ENCODE measurements around the gene FRMPD4. TPM values are rescaled to one million over a fixed set of nuclear protein-coding genes. Genes with fewer than 3 reads are reported as not detected.

The FRMPD4 gene
- total RNA-seq, 1 donor = 1.8 TPM

DNA sequence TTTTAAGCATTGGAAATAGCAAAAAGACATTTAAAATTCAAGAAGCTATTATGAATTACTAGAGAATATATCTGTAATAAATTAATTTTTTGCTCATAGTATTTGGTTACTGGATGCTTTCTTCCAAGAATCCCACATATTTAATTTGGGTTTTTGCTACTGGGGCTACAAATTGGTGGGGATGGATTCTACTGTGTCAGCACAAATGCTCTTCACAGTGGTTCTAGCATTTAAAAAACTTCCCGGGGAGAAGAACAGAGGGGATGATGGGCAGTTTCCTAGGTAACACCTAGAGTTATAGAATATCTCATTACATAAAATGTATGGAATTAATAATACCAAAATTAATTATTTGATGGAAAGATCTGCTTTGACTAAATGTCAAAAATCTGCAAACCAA is 584.0 kb downstream of the FRMPD4 start:
- H3K4me1 ChIP-seq (ENCODE audit: insufficient read depth, low read length) = no peaks in the 10 kb centered on the region
- no peaks in the 10 kb centered on the region for H3K36me3 ChIP-seq (ENCODE audit: insufficient read depth, low read length)
- TF ChIP-seq, protein P1, sequence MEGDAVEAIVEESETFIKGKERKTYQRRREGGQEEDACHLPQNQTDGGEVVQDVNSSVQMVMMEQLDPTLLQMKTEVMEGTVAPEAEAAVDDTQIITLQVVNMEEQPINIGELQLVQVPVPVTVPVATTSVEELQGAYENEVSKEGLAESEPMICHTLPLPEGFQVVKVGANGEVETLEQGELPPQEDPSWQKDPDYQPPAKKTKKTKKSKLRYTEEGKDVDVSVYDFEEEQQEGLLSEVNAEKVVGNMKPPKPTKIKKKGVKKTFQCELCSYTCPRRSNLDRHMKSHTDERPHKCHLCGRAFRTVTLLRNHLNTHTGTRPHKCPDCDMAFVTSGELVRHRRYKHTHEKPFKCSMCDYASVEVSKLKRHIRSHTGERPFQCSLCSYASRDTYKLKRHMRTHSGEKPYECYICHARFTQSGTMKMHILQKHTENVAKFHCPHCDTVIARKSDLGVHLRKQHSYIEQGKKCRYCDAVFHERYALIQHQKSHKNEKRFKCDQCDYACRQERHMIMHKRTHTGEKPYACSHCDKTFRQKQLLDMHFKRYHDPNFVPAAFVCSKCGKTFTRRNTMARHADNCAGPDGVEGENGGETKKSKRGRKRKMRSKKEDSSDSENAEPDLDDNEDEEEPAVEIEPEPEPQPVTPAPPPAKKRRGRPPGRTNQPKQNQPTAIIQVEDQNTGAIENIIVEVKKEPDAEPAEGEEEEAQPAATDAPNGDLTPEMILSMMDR (IDR thresholded peaks at IDR 0.05; ENCODE audit: extremely low read depth, low read depth, low read length) = no peak
- H4K20me1 ChIP-seq (ENCODE audit: insufficient read depth, low read length) = no peaks in the 10 kb centered on the region
- H3K27ac ChIP-seq (ENCODE audit: low read depth, low read length) = no peak overlapping the region
- no peaks in the 10 kb centered on the region for H3K9me3 ChIP-seq (ENCODE audit: low read depth, low read length)
- H3K27me3 ChIP-seq (ENCODE audit: insufficient read depth, low read length) = no peaks in the 10 kb centered on the region
- no peaks in the 10 kb centered on the region for H3K79me2 ChIP-seq (ENCODE audit: insufficient read depth, low read length)
- no peak overlapping the region for H3K4me3 ChIP-seq (ENCODE audit: insufficient read depth, low read length)
- no peak overlapping the region for H2AFZ ChIP-seq (ENCODE audit: low read length)
- no peak for DNase-seq (ENCODE audit: insufficient read length, low spot score, missing footprints)
- no peak overlapping the region for H3K4me2 ChIP-seq (ENCODE audit: insufficient read depth, low read length)

DNA sequence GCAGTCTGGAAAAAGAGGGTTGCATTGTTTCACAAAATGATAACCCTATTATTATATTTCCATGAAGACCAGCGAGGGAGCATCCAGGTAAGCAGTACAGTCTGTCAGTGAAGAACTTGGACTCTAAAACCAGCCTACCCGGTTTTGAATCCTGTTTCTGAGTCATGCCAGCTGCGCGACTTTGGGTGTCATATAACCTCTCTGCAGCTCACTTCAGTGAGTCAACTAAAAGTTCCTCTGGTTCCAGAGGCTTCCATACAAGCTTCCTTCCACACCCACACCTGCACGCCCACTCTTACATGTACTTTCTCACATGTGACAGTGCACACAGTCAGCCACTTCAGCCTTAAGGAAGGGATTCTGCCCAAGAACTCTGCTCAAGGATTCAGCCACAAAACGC is 603.1 kb downstream of the FRMPD4 start:
- Histone ChIP-seq H3K9me3 (ENCODE audit: low read depth, low read length) (no peaks in the 10 kb centered on the region), H3K4me1 (ENCODE audit: insufficient read depth, low read length) (no peaks in the 10 kb centered on the region), H3K27me3 (ENCODE audit: insufficient read depth, low read length) (no peaks in the 10 kb centered on the region), H3K36me3 (ENCODE audit: insufficient read depth, low read length) (no peaks in the 10 kb centered on the region), H3K27ac (ENCODE audit: low read depth, low read length) (no peak overlapping the region), H4K20me1 (ENCODE audit: insufficient read depth, low read length) (no peaks in the 10 kb centered on the region), H3K4me3 (ENCODE audit: insufficient read depth, low read length) (no peak overlapping the region), H2AFZ (ENCODE audit: low read length) (no peak overlapping the region), H3K79me2 (ENCODE audit: insufficient read depth, low read length) (no peaks in the 10 kb centered on the region), H3K4me2 (ENCODE audit: insufficient read depth, low read length) (no peak overlapping the region)
- TF ChIP-seq, protein P1 (IDR thresholded peaks at IDR 0.05; ENCODE audit: extremely low read depth, low read depth, low read length) = no peak
- DNase-seq (ENCODE audit: insufficient read length, low spot score, missing footprints) = peak; percentile 19

DNA sequence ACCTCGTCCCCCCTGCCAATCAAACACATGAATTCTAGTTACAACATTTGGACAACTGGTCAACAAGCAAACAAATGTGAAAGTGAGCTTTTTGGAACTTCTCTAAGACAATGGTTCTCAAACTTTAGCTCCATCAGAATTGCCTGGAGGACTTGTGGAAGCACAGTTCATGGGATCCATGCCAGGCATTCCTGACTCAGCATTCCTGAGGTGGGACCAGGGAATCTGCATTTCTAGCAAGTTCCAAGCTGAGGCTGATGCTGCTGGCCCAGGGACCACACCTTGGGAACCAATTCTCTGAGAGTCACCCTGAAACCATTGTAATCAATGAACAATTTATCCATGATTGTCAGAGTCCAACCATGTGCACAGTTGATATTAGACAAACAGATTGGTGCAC is 609.2 kb downstream of the FRMPD4 start:
- no peak overlapping the region for H2AFZ ChIP-seq (ENCODE audit: low read length)
- H3K36me3 ChIP-seq (ENCODE audit: insufficient read depth, low read length) = no peaks in the 10 kb centered on the region
- no peak overlapping the region for H3K4me2 ChIP-seq (ENCODE audit: insufficient read depth, low read length)
- no peak overlapping the region for H3K27ac ChIP-seq (ENCODE audit: low read depth, low read length)
- H3K4me3 ChIP-seq (ENCODE audit: insufficient read depth, low read length) = no peak overlapping the region
- TF ChIP-seq, protein P1 (IDR thresholded peaks at IDR 0.05; ENCODE audit: extremely low read depth, low read depth, low read length) = no peak
- H3K27me3 ChIP-seq (ENCODE audit: insufficient read depth, low read length) = no peaks in the 10 kb centered on the region
- H3K9me3 ChIP-seq (ENCODE audit: low read depth, low read length) = no peaks in the 10 kb centered on the region
- no peaks in the 10 kb centered on the region for H4K20me1 ChIP-seq (ENCODE audit: insufficient read depth, low read length)
- no peaks in the 10 kb centered on the region for H3K79me2 ChIP-seq (ENCODE audit: insufficient read depth, low read length)
- no peaks in the 10 kb centered on the region for H3K4me1 ChIP-seq (ENCODE audit: insufficient read depth, low read length)
- no peak for DNase-seq (ENCODE audit: insufficient read length, low spot score, missing footprints)

DNA sequence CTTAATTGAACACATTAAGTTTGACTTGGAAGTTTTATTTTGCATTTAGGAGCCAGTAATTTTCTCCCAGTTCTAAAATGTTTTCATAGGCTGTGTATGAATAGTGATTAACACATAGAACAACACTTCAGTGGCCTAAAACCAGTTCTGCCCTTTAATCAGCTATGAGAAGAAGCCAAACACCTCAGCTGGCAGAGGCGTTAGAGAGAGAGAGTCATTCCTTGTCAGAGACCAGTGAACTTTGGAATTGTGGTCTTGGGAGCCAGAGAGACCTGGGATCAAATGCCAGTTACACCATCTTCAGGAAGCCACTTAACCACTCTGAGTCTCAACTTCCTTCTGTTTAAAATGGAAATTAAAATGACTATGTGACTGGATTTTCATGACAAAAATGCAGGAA is 613.6 kb downstream of the FRMPD4 start:
- H3K79me2 ChIP-seq (ENCODE audit: insufficient read depth, low read length) = no peaks in the 10 kb centered on the region
- H3K27me3 ChIP-seq (ENCODE audit: insufficient read depth, low read length) = no peaks in the 10 kb centered on the region
- H3K4me3 ChIP-seq (ENCODE audit: insufficient read depth, low read length) = no peak overlapping the region
- H3K36me3 ChIP-seq (ENCODE audit: insufficient read depth, low read length) = no peaks in the 10 kb centered on the region
- H3K4me2 ChIP-seq (ENCODE audit: insufficient read depth, low read length) = no peak overlapping the region
- TF ChIP-seq, protein P1 (IDR thresholded peaks at IDR 0.05; ENCODE audit: extremely low read depth, low read depth, low read length) = no peak
- no peaks in the 10 kb centered on the region for H3K4me1 ChIP-seq (ENCODE audit: insufficient read depth, low read length)
- no peaks in the 10 kb centered on the region for H4K20me1 ChIP-seq (ENCODE audit: insufficient read depth, low read length)
- H2AFZ ChIP-seq (ENCODE audit: low read length) = no peak overlapping the region
- no peak for DNase-seq (ENCODE audit: insufficient read length, low spot score, missing footprints)
- no peak overlapping the region for H3K27ac ChIP-seq (ENCODE audit: low read depth, low read length)
- no peaks in the 10 kb centered on the region for H3K9me3 ChIP-seq (ENCODE audit: low read depth, low read length)

All from osteoblast (primary cell).